Kasumi-1 (cell line): ENCODE data around the gene ABL2.
A peak's percentile ranks its signal among the peaks of the same experiment; 100 is the strongest.
"Not testable (repeated sequence)": the region's sequence is repeated elsewhere in the genome, so short reads cannot be mapped to it uniquely, and the experiment has no call there.

Experiments used
- DNase-seq, 2 experiments: peaks; one replicate each; lab custom pipeline; 2025; lab: John Stamatoyannopoulos, UW

Gene ABL2

DNA sequence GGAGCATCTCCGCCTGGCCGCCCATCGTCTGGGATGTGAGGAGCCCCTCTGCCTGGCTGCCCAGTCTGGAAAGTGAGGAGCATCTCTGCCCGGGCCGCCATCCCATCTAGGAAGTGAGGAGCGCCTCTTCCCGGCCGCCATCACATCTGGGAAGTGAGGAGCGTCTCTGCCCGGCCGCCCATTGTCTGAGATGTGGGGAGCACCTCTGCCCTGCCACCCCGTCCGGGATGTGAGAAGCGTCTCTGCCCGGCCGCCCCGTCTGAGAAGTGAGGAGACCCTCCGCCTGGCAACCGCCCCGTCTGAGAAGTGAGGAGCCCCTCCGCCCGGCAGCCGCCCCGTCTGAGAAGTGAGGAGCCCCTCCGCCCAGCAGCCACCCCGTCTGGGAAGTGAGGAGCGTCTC, 94.3 kb downstream of the ABL2 start:
- not testable (repeated sequence) for DNase-seq

DNA sequence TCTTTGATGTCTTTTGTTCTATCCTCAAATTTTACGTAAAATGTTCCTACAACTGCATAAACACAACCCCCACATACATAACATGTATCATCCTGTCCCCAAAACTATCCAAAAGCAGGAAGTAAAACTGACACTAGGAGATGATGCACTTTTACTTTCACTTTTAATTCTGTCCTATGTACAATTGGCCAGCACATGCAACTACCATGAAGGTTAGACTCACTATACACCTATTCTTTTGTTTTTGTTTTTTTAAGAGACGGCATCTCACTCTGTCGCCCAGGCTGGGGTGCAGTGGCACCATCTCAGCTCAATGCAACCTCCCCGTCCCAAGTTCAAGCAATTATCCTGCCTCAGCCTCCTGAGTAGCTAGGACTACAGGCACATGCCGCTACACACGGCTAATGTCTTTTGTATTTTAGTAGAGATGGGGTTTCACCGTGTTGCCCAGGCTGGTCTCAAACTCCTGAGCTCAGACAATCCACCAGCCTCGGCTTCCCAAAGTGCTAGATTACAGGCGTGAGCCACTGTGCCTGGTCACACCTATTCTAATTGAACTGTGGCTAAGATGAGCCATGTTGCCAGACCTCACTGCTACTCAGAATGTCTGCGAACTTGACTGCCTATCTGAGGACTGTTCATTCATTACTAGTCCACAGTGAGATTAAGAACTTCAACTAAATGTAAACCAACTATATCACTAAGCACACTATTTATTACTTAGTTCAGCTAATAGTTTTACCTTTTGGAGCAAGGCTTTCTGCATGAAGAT, 99.6 kb downstream of the ABL2 start:
- peak; percentile 43 to 59 for DNase-seq

DNA sequence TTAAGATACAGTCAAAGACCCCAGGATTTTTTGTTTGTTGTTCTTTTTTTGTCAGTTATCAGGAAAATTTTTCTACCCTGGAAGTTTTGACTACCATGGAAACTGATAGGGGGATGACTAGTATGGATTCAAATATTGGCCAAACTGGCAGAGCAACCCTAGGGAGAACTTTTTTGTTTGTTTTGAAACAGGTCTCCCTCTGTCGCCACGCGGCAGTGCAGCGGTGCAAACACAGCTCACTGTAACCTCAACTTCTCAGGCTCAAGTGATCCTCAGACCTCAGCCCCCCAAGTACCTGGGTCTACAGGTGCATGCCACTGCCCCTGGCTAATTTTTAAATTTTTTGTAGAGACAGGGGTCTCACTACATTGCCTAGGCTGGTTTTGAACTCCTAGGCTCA, 101.0 kb downstream of the ABL2 start:
- no peak for DNase-seq

DNA sequence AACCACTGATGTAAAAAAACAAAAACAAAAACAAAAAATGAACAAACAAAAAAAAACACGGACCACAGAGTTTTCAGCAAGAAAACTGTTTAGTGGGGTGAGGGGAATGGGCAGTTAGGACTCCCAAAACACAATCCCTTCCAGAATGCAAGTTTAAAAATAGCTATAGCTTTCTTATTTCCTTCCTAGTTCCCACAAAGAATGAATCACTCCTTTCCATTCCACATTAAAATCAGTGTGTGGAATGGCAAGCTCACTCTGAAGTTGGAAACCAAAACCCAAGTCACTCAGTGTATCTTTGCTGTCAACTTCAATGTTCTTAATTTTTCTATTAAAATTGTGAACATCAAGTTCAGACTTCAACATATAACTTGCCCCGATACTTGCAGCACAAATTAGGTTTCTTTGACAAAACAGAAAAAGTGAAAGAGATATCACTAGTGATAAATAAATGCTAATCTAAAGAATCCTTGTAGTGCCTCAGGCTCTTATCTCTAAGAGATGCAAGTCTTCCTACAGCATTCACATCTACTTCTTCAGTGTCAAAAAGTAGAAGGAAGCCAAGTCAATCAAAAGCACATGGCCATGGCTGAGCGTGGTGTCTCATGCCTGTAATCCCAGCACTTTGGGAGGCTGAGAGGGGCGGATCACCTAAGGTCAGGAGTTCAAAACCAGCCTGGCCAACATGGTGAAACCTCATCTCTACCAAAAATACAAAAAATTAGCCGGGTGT, 102.1 kb downstream of the ABL2 start:
- no peak for DNase-seq

GRCh38 chr1:179126338-179127060, 103.0 kb downstream of the ABL2 start:
- no peak for DNase-seq

GRCh38 chr1:179124873-179125272, 104.6 kb downstream of the ABL2 start:
- no peak for DNase-seq

DNA sequence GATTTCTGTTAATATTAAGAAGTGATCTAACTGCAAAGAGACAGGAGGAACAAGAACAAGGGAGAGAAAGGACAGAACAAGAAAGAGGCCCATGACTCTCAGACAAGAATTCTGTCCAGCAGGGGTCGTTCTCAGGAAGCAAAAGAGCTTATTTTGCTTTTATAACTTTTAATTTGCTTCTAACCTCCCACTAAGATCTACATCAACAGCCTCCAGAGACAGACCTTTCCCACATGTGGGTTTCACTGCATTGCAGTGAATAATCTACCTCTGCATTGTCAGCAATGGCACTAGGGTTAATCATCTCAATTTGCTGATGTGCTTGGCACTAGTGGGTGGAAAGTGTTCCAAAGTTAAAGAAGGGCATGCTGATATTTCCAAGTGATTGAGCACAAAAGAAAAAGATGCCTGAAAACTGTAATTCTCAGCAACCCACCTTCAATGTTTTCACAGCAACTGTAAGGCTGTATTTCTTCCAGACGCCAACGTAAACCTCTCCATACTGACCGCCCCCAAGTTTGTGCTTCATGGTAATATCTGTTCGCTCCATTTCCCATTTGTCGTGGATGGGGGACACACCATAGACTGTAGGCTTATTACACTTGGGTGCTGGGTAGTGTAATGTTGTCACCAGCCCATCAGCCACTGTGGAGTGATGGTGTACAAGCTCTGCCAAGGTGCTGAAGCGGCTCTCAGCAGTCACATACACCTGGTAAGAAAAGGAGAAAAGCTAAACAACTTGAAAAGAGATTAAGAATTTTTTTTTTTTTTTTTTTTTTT, 108.1 kb downstream of the ABL2 start:
- DNase-seq = peak; percentile 61 to 73

DNA sequence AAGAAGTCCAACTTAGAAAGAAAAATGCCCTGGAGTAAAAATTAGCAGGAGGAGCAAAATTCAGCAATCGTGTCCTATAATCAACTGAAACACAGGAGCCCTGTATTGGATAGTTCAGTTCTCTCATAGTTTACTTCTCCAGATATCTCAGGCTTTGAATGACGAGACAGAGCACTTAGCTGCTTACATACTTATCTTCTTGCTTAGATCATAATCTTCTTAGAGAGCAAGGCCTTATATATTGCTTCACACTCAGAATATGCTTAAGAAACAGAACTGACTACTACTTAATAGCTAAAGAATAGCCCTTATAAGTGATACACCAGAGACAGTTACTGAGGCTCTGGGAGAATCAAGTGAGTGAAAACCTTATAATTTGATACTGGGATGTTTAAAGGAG, 108.7 kb downstream of the ABL2 start:
- DNase-seq = no peak

GRCh38 chr1:179119513-179119912, 110.0 kb downstream of the ABL2 start:
- DNase-seq = no peak

DNA sequence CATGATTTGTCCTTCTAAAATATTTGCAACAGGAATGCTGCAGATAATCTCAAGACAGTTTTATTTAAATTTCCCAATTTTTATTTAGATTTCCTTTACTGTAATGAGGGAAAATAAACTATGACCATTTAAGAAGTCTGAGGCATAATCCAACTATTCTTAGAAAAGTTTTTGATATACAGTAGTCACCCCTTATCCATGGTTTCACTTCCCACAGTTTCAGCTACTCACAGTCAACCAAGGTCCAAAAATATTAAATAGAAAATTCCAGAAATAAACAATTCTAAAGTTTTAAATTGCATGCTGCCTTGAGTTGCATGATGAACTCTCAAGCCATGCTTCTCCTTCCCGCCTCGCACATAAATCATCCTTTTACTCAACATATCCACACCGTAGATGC, 114.3 kb downstream of the ABL2 start:
- DNase-seq = no peak

- DNase-seq = no peak
Observed at GRCh38 chr1:179108644-179109043, 120.8 kb downstream of the ABL2 start.

GRCh38 chr1:179107706-179108629, 121.5 kb downstream of the ABL2 start:
- no peak for DNase-seq

DNA sequence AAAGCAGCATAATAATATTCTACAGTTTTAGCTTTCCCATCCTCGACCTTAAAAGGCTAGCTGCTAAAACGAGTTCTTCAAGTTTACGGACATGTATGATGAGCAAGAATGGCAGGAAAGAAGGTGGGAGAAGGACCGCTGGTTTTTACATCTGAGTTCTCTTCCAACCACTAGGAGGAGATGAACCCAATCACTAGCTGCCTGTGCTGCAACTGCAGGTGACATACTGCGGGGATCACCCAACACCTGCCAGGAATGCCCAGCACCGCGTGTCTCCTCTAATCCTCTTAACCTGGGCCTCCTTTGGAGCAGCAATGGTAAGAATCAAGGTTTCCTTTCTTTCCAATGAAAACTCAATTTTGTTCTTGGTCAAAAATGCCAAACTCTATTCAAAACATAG, 124.1 kb downstream of the ABL2 start:
- peak; percentile 17 to 31 for DNase-seq

- DNase-seq = no peak
Observed at GRCh38 chr1:179104611-179105250, 124.7 kb downstream of the ABL2 start.

DNA sequence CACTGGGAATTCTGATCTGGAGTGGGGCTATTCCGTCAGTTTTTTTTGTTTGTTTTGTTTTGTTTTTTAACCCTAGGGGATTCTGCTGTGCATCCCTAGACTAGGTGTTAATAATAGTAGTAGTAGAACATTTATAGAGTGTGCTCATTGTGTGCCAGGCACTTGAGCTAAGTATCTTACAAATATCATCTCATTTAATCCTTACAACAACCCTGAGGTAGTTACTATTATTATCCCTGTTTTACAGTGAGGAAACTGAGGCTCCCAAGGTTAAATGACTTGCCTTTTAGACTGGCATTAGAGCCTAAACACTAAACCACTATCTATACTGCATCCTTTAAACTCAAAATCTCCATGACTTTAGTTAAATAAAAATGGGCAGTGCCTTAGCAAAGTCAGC, 125.5 kb downstream of the ABL2 start:
- no peak for DNase-seq

DNA sequence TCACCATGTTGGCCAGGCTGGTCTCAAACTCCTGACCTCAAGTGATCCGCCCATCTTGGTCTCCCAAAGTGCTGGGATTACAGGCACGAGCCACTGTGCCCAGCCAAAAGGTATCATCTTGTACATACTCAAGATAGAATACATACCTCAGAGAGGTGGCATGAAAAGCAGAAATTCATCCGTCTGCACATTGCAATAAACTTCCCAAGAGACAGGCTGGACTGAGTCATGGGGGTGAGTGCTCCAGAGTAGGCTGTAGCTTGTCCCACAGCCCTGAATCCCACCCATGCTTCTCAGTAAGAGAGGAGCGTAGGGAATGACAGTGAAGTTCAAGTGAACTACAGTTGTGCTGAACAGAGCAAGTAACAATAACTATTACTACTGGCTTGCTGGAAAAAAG, 127.9 kb downstream of the ABL2 start:
- no peak for DNase-seq

- no peak for DNase-seq
Observed at GRCh38 chr1:179099891-179100290, 129.6 kb downstream of the ABL2 start.

GRCh38 chr1:179095924-179096323, 133.6 kb downstream of the ABL2 start:
- no peak for DNase-seq

DNA sequence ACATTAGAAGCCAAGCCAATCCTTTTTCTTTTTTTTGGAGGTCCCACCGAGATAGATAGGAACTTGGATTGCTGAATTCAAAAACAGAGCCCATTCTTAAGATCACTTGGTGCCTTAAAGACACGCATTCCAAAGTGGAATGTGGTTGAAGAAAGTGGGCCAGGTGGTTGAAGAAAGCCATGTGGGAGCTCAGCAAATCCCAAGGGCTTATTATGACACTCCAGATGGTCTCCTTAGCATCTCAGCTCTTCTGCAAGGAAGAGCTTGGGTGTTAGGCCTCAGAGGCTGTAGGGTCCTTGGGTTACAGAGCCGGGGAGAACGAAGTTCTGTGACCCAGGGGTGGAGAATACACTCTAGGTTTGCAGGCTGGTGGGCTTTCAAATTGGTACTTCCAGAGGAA, 134.1 kb downstream of the ABL2 start:
- no peak for DNase-seq

DNA sequence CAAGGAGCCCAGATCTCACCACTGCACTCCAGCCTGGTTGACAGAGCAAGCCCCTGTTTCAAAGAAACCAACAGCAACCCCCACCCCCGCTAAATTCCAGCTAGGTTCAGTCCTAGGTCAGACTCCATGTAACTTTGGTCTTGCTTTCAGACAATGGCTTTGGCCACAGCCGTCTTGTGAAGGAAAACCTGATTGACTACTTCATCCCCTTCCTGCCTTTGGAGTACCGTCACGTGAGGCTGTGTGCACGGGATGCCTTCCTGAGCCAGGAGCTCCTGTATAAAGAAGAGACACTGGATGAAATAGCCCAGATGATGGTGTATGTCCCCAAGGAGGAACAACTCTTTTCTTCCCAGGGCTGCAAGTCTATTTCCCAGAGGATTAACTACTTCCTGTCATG, 134.7 kb downstream of the ABL2 start:
- no peak for DNase-seq
